H9 (cell line): ENCODE data around the gene KCNMA1. TPM values are rescaled to one million over a fixed set of nuclear protein-coding genes. Genes with fewer than 3 reads are reported as not detected.

Experiments
- DNase-seq: peaks from one replicate; pipeline ENCODE4 v3.0.0-alpha.2; 2017
- H2AFZ ChIP-seq: one replicate; pipeline ENCODE4 v1.6.1; 2013; ENCODE audit warnings: mild to moderate bottlenecking, low read length, control low read depth, moderate library complexity
- H2AK5ac ChIP-seq: 2 replicates; pipeline ENCODE4 v1.6.1; 2013; ENCODE audit warnings: low read length, control low read depth, mixed read lengths; ENCODE audit not compliant: insufficient read length
- H2BK120ac ChIP-seq: one replicate; pipeline ENCODE4 v1.6.1; 2013; ENCODE audit warnings: low read depth, mild to moderate bottlenecking, low read length, control low read depth, inconsistent platforms; ENCODE audit not compliant: poor library complexity, severe bottlenecking
- H2BK12ac ChIP-seq: 2 replicates; pipeline ENCODE4 v1.6.1; 2013; ENCODE audit warnings: low read length, control low read depth, mixed read lengths, low read depth; ENCODE audit not compliant: insufficient read length
- H2BK15ac ChIP-seq: 2 replicates; pipeline ENCODE4 v1.6.1; 2013; ENCODE audit warnings: low read depth, low read length, control low read depth
- H2BK20ac ChIP-seq: one replicate; pipeline ENCODE4 v1.6.1; 2013; ENCODE audit warnings: low read depth, mild to moderate bottlenecking, low read length, control low read depth, inconsistent platforms; ENCODE audit not compliant: poor library complexity, severe bottlenecking
- H2BK5ac ChIP-seq: 2 replicates; pipeline ENCODE4 v1.6.1; 2013; ENCODE audit warnings: low read length, control low read depth, mixed read lengths; ENCODE audit not compliant: insufficient read length
- H3K14ac ChIP-seq: 2 replicates; pipeline ENCODE4 v1.6.1; 2013; ENCODE audit warnings: low read length, control low read depth; ENCODE audit not compliant: insufficient read depth
- H3K18ac ChIP-seq: 2 replicates; pipeline ENCODE4 v1.6.1; 2013; ENCODE audit warnings: low read depth, mild to moderate bottlenecking, mixed read lengths, low read length, control low read depth; ENCODE audit not compliant: insufficient read length
- H3K23ac ChIP-seq: 2 replicates; pipeline ENCODE4 v1.6.1; 2013; ENCODE audit warnings: low read length, control low read depth, mixed read lengths, low read depth; ENCODE audit not compliant: insufficient read length
- H3K23me2 ChIP-seq: 2 replicates; pipeline ENCODE4 v1.6.1; 2013; ENCODE audit warnings: low read depth, mild to moderate bottlenecking, mixed read lengths, low read length, control low read depth; ENCODE audit not compliant: insufficient read length, poor library complexity, severe bottlenecking
- H3K27ac ChIP-seq: 2 replicates; pipeline ENCODE4 v1.5.1; 2013; ENCODE audit warnings: low read length, control low read depth, mixed read lengths, low read depth; ENCODE audit not compliant: insufficient read length
- H3K27me3 ChIP-seq: 2 replicates; pipeline ENCODE4 v1.6.1; 2013; ENCODE audit warnings: low read length, control low read depth, inconsistent platforms; ENCODE audit not compliant: insufficient read depth
- H3K4ac ChIP-seq: 2 replicates; pipeline ENCODE4 v1.6.1; 2013; ENCODE audit warnings: low read depth, mild to moderate bottlenecking, control low read depth, inconsistent platforms, low read length, moderate library complexity
- H3K4me1 ChIP-seq: 2 replicates; pipeline ENCODE4 v1.6.1; 2013; ENCODE audit warnings: low read length, control low read depth, inconsistent platforms; ENCODE audit not compliant: insufficient read depth
- H3K4me2 ChIP-seq: 2 replicates; pipeline ENCODE4 v1.6.1; 2013; ENCODE audit warnings: low read length, control low read depth, mixed read lengths; ENCODE audit not compliant: insufficient read length, insufficient read depth
- H3K56ac ChIP-seq: 2 replicates; pipeline ENCODE4 v1.6.1; 2013; ENCODE audit warnings: low read depth, mild to moderate bottlenecking, mixed read lengths, low read length, control low read depth; ENCODE audit not compliant: insufficient read length
- H3K79me1 ChIP-seq: 2 replicates; pipeline ENCODE4 v1.6.1; 2013; ENCODE audit warnings: low read depth, mild to moderate bottlenecking, moderate library complexity, low read length, control low read depth, inconsistent platforms; ENCODE audit not compliant: insufficient read depth, poor library complexity, severe bottlenecking
- H3K79me2 ChIP-seq: 2 replicates; pipeline ENCODE4 v1.6.1; 2013; ENCODE audit warnings: low read length, control low read depth, inconsistent platforms; ENCODE audit not compliant: insufficient read depth
- H3K9ac ChIP-seq: 2 replicates; pipeline ENCODE4 v1.6.1; 2013; ENCODE audit warnings: low read length, control low read depth, mixed read lengths; ENCODE audit not compliant: insufficient read length; ENCODE audit errors: extremely low read depth
- H3K9me3 ChIP-seq: one replicate; pipeline ENCODE4 v1.6.1; 2013; ENCODE audit warnings: low read depth, low read length, inconsistent platforms; ENCODE audit not compliant: control insufficient read depth
- H3T11ph ChIP-seq: one replicate; pipeline ENCODE4 v1.6.1; 2013; ENCODE audit warnings: mild to moderate bottlenecking, low read length, control low read depth, inconsistent platforms
- H4K20me1 ChIP-seq: one replicate; pipeline ENCODE4 v1.6.1; 2013; ENCODE audit not compliant: control insufficient read depth, insufficient read length, insufficient read depth
- H4K5ac ChIP-seq: 2 replicates; pipeline ENCODE4 v1.6.1; 2013; ENCODE audit warnings: low read depth, mild to moderate bottlenecking, mixed read lengths, low read length, control low read depth; ENCODE audit not compliant: insufficient read length
- H4K8ac ChIP-seq: replicated peaks from 2 replicates; pipeline ENCODE4 v1.6.1; 2013; ENCODE audit warnings: low read length, control low read depth, mixed read lengths, low read depth; ENCODE audit not compliant: insufficient read length
- H4K91ac ChIP-seq: 2 replicates; pipeline ENCODE4 v1.6.1; 2013; ENCODE audit warnings: low read depth, mild to moderate bottlenecking, moderate library complexity, mixed read lengths, low read length, control low read depth; ENCODE audit not compliant: insufficient read length
- H3K27ac Mint-ChIP-seq, 3 experiments: 2 replicates in 2 of 3; 3 replicates in 1 of 3; pipeline ENCODE4 v1.8.0; 2020 to 2021; ENCODE audit warnings: mixed read lengths in 3 of 3, mild to moderate bottlenecking in 1 of 3, moderate library complexity in 1 of 3
- H3K27me3 Mint-ChIP-seq: 2 replicates; pipeline ENCODE4 v1.8.0; 2021; ENCODE audit warnings: low read depth, mild to moderate bottlenecking, moderate library complexity, mixed read lengths
- H3K36me3 Mint-ChIP-seq, 3 experiments: 2 replicates in 2 of 3; 3 replicates in 1 of 3; pipeline ENCODE4 v1.8.0; 2020 to 2021; ENCODE audit warnings: low read depth in 3 of 3, mixed read lengths in 3 of 3; ENCODE audit not compliant: insufficient read depth in 1 of 3
- H3K4me1 Mint-ChIP-seq, 2 experiments: 2 replicates each; pipeline ENCODE4 v1.8.0; 2020; ENCODE audit warnings: mixed read lengths in 2 of 2
- H3K4me3 Mint-ChIP-seq, 2 experiments: 2 replicates in 1 of 2; 3 replicates in 1 of 2; pipeline ENCODE4 v1.8.0; 2020 to 2021; ENCODE audit warnings: mild to moderate bottlenecking in 2 of 2, mixed read lengths in 2 of 2, moderate library complexity in 1 of 2
- H3K9me3 Mint-ChIP-seq, 2 experiments: 2 replicates in 1 of 2; 3 replicates in 1 of 2; pipeline ENCODE4 v1.8.0; 2020; ENCODE audit warnings: mild to moderate bottlenecking in 2 of 2, mixed read lengths in 2 of 2, moderate library complexity in 1 of 2
- CTCF ChIP-seq: fragments of 200-600 bp; sonication (generic); conservative IDR thresholded peaks from 3 replicates; pipeline ENCODE4 v1.8.0; 2021; ENCODE audit warnings: antibody characterized with exemption, mild to moderate bottlenecking
- WGBS: extraction: QIAGEN DNeasy Blood & Tissue Kit; methylation state at CpG from one replicate; pipeline ENCODE4 v1.1.7; 2013; ENCODE audit warnings: missing lambda C conversion rate, low lambda C conversion rate, mixed read lengths; ENCODE audit not compliant: insufficient read length; ENCODE audit errors: extremely low coverage; 5-methylcytosine and 5-hydroxymethylcytosine counted together
- total RNA-seq: library from RNA; stranded (reverse); gene quantifications from 2 replicates; pipeline ENCODE4 v1.2.1, GENCODE V29; 2021

KCNMA1 gene
- total RNA-seq, 1 experiment from 2014 or later, result 2.0 TPM

GRCh38 chr10:77202857-77203256, 434.8 kb downstream of the KCNMA1 start:
- Histone ChIP-seq H4K20me1 (no peaks in the 10 kb centered on the region), H2BK5ac (no peak overlapping the region), H3K79me2 (no peaks in the 10 kb centered on the region), H2BK120ac (no peak overlapping the region), H3K23me2 (no peaks in the 10 kb centered on the region), H2BK12ac (no peak overlapping the region), H3K56ac (no peak overlapping the region), H4K5ac (no peak overlapping the region), H3K9ac (no peak overlapping the region), H3K9me3 (no peaks in the 10 kb centered on the region), H3K27ac (no peak overlapping the region), H3K23ac (no peak overlapping the region), H3K27me3 (no peaks in the 10 kb centered on the region), H2BK15ac (no peak overlapping the region), H3K14ac (no peak overlapping the region), H2AFZ (no peak overlapping the region), H4K8ac (no peak overlapping the region), H3K4ac (no peak overlapping the region), H2BK20ac (no peak overlapping the region), H3K18ac (no peak overlapping the region), H3K79me1 (no peaks in the 10 kb centered on the region), H3T11ph (no peak overlapping the region), H3K4me1 (no peaks in the 10 kb centered on the region; the same call in 1 of the 2 replicates), H2AK5ac (no peak overlapping the region), H4K91ac (no peak overlapping the region), H3K4me2 (no peak overlapping the region)
- H3K4me3 Mint-ChIP-seq, result no peak overlapping the region
- no peak for DNase-seq
- H3K9me3 Mint-ChIP-seq, result peaks cover 0 to 4% of the 10 kb centered on the region in 2 experiments; a peak in 2 of 5 replicates
- no CpG with 5 or more reads among the region's 2 CpGs for WGBS
- peaks cover 3% of the 10 kb centered on the region; the same call in 1 of the 2 replicates for H3K27me3 Mint-ChIP-seq
- H3K36me3 Mint-ChIP-seq, result peaks cover 0 to 3% (median 3%) of the 10 kb centered on the region in 3 experiments; a peak in 1 of 7 replicates
- H3K27ac Mint-ChIP-seq, result no peak overlapping the region
- H3K4me1 Mint-ChIP-seq, result peaks cover 2 to 3% of the 10 kb centered on the region in 2 experiments
- TF ChIP-seq CTCF, result no peak
